Chondrocyte (in vitro differentiated cells): ENCODE results near the gene LRIT1. TPM values are rescaled to one million over a fixed set of nuclear protein-coding genes. Genes with fewer than 3 reads are reported as not detected.

ENCODE experiments used
- DNase-seq: peaks from one replicate; pipeline ENCODE4 v3.0.0; 2021; ENCODE audit warnings: mixed read lengths, low spot score
- H3K27ac Mint-ChIP-seq: one replicate; pipeline ENCODE4 v1.8.0; 2021; ENCODE audit warnings: mild to moderate bottlenecking, moderate library complexity, mixed read lengths; ENCODE audit not compliant: unreplicated experiment
- H3K27me3 Mint-ChIP-seq: 2 replicates; pipeline ENCODE4 v1.8.0; 2021; ENCODE audit warnings: low read depth, mixed read lengths
- H3K36me3 Mint-ChIP-seq: 2 replicates; pipeline ENCODE4 v1.8.0; 2021; ENCODE audit warnings: low read depth, mixed read lengths
- H3K4me1 Mint-ChIP-seq: 2 replicates; pipeline ENCODE4 v1.8.0; 2021; ENCODE audit warnings: low read depth, mild to moderate bottlenecking, mixed read lengths
- H3K4me3 Mint-ChIP-seq: one replicate; pipeline ENCODE4 v1.8.0; 2021; ENCODE audit warnings: mild to moderate bottlenecking, moderate library complexity, mixed read lengths; ENCODE audit not compliant: unreplicated experiment
- H3K9me3 Mint-ChIP-seq: 2 replicates; pipeline ENCODE4 v1.8.0; 2021; ENCODE audit warnings: low read depth, mixed read lengths
- CTCF ChIP-seq: fragments of 200-600 bp; sonication (generic); IDR thresholded peaks from 2 replicates; pipeline ENCODE4 v1.5.0; 2021; ENCODE audit warnings: antibody characterized with exemption, mild to moderate bottlenecking, moderate library complexity
- total RNA-seq: library from RNA; stranded (reverse); gene quantifications from 3 replicates; pipeline ENCODE4 v1.2.1, GENCODE V29; 2021

LRIT1 gene
- total RNA-seq, 1 donor from 2014 or later = not detected

GRCh38 chr10:84244651-84245270, 3.4 kb upstream of the LRIT1 start, which contains the start of gene RGR:
RGR (plus strand) TSS chr10:84245053; CDS start chr10:84245091, 38 bp downstream.
- Mint-ChIP-seq H3K27ac (no peak within 1 kb of the TSS), H3K4me3 (no peak within 1 kb of the TSS), H3K9me3 (no peaks in the 10 kb centered on the region), H3K27me3 (peaks cover 14% of the 10 kb centered on the region), H3K4me1 (no peaks in the 10 kb centered on the region), H3K36me3 (no peaks in the 10 kb centered on the region)
- no peak for TF ChIP-seq CTCF
- DNase-seq = no peak

GRCh38 chr10:84243759-84244158, 2.4 kb upstream of the LRIT1 start:
- no peaks in the 10 kb centered on the region for H3K4me1 Mint-ChIP-seq
- peaks cover 20% of the 10 kb centered on the region for H3K27me3 Mint-ChIP-seq
- H3K36me3 Mint-ChIP-seq = no peaks in the 10 kb centered on the region
- no peaks in the 10 kb centered on the region for H3K9me3 Mint-ChIP-seq
- no peak overlapping the region for H3K4me3 Mint-ChIP-seq
- no peak overlapping the region for H3K27ac Mint-ChIP-seq
- DNase-seq = no peak
- no peak for TF ChIP-seq CTCF

- H3K27ac Mint-ChIP-seq = no peak overlapping the region
- H3K4me3 Mint-ChIP-seq = no peak overlapping the region
- H3K4me1 Mint-ChIP-seq = no peaks in the 10 kb centered on the region
These were observed 2.4 kb downstream of the LRIT1 start for GRCh38 chr10:84238909-84239308.

GRCh38 chr10:84237199-84238051, 3.9 kb downstream of the LRIT1 start:
- Mint-ChIP-seq H3K4me1 (no peaks in the 10 kb centered on the region), H3K27me3 (peaks cover 21% of the 10 kb centered on the region), H3K4me3 (no peak overlapping the region)

More at GRCh38 chr10:84238909-84239308, 2.4 kb downstream of the LRIT1 start:
- no peaks in the 10 kb centered on the region for H3K9me3 Mint-ChIP-seq
- DNase-seq = no peak
- H3K27me3 Mint-ChIP-seq = peaks cover 21% of the 10 kb centered on the region
- TF ChIP-seq CTCF = no peak
- H3K36me3 Mint-ChIP-seq = no peaks in the 10 kb centered on the region

More at GRCh38 chr10:84237199-84238051, 3.9 kb downstream of the LRIT1 start:
- TF ChIP-seq CTCF = peak; percentile 23
- no peaks in the 10 kb centered on the region for H3K36me3 Mint-ChIP-seq
- no peaks in the 10 kb centered on the region for H3K9me3 Mint-ChIP-seq
- no peak for DNase-seq
- H3K27ac Mint-ChIP-seq = no peak overlapping the region
